Ammon's horn (tissue), 1 donor: ENCODE results near the gene CTSF.
"Not testable (repeated sequence)": the region's sequence is repeated elsewhere in the genome, so short reads cannot be mapped to it uniquely, and the experiment has no call there.

Experiments used
- DNase-seq: peaks from one replicate; pipeline ENCODE4 v3.0.0-alpha.2; 2016; ENCODE audit warnings: low spot score

The CTSF gene

DNA sequence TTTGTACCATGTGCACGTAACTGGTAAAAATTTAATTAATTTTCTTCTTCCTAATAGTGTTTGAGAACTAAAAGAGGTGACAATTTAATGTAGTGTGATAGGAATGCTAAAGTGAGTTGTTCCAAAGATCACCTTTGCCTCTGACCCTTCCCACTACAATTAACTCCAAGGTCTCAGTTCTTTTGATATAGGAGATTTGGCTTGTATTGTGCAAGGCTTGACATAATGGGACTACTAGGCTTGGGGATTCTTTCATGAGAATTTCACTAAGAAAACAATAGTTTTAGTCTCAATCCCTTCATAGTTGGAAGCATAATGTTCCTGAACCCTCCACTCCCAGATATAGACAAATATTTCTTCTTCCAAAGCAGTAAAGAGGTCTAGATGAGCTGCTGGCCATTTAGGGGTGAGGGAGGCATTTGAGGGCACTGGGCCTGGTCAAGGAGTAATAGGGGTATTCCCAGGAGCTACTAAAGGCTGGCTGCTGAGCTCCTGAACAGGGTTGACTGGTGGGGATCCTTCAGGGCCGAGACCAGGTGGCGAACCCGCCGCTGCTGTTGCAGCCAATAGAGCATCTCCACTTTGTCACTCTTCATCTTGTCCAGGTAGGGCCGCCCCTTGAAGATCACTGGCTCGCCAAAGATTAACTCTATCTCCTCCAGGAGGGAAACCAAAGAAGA is 21.7 kb upstream of the CTSF start:
- no peak for DNase-seq

DNA sequence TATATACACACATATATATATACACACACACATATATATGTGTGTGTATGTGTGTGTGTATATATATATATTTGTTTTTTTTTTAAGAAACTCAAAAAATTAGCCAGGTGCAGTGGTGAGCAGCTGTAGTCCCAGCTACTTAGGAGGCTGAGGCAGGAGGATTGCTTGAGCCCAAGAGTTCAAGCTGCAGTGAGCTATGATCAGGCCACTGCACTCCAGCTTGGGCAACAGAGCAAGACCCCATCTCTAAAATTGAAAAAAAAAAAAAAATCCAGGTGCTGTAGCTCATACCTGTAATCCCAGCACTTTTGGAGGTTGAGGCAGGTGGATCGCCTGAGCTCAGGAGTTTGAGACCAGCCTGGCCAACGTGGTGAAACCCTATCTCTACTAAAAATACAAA is 20.9 kb upstream of the CTSF start:
- DNase-seq: not testable (repeated sequence)

DNA sequence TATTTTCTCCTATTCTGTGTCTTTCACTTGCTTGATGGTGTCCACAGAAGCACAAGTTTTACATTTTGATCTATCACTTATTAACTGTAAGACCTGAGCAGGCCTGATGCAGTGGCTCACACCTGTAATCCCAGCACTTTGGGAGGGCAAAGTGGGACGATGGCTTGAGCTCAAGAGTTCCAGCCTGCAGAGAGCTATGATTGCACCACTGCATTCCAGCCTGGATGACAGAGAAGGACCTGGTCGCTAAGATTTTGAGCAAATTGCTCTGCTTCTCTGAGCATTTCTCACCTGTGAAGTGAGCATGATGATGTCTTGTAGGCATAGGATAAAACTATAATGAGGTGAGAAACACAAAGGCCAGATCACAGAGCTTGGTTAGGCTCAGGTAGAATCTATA is 17.7 kb upstream of the CTSF start:
- no peak for DNase-seq

DNA sequence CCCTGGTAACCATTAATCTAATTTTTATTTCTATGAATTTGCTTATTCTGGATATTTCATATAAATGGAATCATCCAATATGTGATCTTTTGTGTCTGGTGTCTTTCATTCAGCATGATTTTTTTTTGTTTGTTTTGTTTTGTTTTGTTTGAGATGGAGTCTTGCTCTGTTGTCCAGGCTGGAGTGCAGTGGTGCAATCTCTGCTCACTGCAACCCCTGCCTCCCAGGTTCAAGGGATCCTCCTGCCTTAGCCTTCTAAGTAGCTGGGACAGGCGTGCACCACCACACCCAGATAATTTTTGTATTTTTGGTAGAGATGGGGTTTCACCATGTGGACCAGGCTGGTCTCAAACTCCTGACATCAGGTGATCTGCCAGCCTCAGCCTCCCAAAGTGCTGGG is 17.0 kb upstream of the CTSF start:
- not testable (repeated sequence) for DNase-seq

DNA sequence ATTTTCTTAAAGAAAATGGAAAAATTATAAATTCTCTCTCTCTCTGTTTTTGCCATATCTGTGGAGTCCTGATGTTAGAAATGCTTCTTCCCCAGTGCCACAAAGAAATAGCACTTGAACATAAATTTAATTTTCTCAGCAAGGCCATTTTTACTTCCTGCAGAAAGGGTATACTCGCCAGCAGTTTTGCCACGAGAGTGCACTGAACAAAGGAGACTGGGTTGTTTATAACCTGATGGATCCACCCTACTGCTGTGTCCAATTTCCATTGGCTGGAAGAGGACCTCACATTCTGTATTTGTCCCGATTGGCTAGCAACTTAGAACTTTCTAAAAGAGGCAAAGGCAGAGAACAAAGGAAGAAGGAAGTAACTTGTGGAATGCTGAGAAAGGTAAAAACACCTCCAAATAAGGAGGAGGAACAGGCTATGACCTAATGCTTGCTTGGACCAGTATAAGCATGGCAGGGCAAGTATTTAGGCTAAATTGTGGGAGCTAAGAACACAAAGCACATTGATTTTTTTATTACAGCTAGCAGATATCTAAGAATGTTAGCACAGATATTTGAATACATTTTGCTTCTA is 14.2 kb upstream of the CTSF start:
- DNase-seq: not testable (repeated sequence)

DNA sequence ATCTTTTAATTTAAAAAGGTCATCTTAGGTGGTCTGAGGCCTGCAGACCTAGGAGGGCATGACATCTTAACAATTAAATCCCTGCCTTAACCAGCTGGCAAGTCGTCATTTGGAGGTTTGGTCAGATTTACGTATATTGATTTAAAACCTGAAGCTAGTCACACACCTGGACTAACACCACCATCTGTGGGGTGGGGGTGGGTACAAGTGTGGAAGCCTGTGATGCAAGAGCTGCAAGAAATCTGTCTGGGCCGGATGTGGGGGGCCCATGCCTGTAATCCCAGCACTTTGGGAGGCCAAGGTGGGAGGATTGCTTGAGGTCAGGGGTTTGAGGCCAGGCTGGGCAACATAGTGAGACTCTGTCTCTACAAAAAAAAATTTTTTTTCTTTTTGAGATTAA is 12.9 kb upstream of the CTSF start:
- no peak for DNase-seq

DNA sequence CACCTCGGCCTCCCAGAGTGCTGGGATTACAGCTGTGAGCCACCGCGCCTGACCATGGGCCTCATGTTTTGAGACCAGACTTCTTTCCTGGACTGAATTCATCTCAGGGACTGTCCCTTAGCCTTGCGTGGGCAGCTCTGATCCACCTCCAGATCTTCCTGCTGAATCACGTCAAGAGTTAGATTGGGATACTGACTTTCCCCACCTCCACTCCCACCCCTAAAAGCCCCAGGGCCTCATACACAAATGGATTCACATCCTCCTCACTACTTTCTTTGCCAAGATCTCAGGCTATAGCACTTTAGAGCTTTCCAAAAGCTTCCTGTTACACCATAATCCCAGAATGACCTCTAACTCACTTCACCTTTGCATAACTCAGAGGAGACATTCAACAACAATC is 12.4 kb upstream of the CTSF start:
- DNase-seq: no peak

DNA sequence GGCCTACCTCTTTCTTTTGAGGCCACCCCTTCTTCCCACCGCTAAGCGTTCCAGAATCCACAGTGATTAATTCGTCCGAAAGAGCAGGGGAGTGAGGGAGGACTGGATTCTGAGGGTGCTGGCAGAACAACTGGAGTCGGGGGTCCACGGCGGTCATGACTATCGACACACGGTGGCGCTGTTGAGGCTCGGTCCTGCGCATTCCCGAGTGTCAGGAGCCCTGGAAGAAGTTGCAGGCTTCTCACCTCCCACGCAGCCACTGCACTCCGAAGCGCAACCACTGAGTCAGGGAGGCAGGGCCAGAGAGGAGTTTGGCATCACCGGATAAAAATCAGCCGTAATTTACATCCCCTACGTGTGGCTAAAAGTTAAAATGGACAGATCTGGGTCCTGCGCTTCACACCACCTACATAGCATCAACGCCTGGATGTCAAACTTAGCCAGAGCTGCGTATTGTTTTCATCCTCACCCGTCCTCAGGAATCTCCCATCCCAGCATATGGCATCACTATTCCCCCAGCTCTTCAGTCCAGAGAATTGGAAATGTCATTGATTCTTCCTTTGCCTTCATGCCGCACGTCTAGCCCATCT is 10.7 kb upstream of the CTSF start:
- peak; percentile 82 for DNase-seq

DNA sequence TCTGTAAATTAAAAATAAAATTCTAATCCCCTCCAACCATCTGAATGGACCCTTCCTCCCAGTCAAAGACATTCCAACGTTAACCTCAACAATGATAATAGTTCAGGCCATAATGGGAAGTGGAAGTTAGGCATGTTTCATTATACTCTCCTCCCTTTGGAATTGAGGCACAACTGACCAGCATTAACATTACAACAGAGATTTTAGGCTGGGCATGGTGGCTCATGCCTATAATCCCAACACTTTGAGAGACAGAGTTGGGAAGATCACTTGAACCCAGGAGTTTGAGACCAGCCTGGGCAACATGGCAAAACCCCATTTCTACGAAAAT is 2.4 kb upstream of the CTSF start:
- no peak for DNase-seq

DNA sequence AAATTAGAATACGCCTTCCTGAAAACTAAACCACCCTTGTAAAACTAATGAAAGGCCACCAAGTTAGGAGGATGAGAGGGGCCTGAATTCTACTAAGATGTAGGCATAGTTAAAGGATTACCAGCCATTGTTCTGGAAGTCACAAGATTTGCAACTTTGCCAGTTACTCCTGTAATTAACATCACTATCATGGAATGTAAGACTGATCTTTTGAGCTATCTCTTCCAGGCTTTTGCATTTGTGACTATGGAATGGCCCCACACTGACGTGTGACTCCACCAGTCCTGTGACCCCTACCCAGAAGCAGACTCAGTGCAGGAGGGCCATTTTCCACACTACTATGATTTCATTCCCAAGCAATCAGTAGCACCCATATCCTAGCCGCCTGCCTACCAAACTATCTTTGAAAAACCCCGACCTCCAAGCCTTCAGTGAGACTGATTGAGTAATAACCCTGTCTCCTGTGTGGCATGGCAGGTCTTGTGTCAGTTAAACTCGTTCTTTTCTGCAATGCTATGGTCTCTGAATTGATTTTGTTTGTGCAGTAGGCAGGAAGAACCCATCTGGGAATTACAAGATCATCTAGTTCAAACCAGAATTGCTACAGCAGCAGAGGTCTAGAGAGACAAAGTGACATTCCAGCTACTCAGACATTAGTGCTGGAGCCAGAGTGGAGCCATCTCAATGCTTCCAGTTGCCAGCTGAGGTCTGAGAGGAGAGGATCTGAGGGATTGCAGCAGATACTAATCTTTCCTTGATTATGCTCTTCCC is 1.9 kb upstream of the CTSF start:
- DNase-seq: no peak

DNA sequence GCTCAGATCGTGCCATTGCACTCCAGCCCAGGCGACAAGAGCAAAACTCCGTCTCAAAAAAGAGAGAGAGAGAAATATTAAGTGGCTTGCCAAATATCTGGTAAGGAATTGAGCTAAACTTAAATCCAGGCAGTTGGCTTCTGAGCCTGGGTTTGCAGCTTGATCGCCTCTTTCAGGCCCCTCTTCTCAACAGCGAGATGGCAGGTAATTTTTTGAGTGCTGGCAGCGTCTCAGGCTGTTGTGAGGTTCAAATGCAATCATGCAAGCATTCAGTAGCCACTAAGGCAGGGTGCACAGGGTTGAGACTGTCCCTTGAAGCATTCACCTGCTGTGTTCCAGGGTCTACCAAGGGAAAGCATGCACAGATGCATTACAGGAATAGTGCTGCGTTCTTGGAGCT is 670 bp upstream of the CTSF start:
- no peak for DNase-seq

DNA sequence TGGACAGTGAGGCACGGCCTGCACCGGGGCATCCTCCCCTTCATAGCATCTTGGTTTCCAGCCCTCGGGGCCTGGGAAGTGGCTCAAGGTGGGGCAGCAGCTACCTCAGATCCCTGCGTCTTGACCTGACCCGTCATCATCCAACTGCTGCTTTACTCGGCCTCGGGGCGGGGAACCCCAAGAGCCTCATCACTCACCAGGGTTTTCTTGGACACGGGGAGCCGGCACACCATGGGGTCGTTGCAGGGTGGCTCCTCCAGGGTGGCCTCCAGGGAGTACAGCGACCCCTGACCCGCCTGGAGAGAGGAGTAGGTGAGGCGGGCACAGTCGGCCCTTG is 651 bp downstream of the CTSF start:
- no peak for DNase-seq

DNA sequence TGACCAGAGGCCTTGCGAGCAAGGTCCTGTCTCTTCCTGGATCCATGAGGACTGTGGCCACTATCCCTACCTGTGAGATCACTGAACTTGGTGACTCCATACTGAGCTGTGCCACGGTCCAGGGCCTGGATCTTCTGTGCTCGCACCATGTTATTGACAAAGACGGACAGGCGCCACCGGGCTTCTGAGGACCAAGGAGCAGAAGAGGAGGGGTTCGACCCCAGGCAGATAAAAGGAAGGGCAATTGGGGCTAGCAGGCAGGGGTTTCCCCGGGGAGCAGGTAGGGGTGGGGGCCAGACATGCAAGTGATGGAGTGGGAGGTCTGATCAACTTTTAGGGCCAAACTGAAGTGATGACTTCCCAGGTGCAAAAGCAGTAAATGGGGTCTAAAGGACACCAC is 2.2 kb downstream of the CTSF start:
- DNase-seq: no peak

DNA sequence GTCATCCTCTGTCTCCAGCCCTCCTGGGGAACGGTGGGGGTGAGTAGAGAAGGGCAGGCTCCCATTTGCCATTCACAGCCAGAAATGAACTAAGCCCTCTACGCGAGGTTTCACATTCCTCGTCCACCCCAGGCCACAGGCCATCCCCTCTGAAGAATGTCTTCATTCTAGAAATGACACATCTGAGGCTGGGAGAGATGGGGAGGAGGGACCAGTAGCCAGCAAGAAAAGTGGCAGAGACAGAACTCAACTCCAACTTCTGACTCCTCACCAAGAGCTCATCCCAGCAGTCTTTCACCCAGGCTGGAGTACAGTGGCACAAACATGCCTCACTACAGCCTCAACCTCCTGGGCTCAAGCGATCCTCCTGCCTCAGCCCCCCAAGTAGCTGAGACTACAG is 3.4 kb downstream of the CTSF start:
- no peak for DNase-seq

DNA sequence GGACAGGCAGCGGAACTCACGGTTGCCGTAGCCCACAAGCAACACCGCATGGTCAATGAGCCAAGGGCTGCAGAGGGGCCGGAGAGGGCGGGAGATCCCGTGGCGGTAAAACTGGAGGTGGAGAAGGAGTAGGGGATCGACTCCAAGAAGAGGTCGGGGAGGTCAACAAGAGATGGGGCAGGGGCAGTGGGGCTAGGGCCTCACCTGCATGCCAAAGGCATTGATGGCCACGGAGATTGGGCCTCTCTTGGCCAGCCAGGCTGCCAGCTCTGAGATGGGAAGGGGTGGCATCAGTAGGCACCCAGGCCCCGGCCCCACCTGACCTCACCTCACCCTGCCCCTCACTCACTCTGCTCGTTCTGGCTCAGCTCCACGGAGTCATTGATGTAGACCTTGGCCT is 3.9 kb downstream of the CTSF start:
- no peak for DNase-seq

DNA sequence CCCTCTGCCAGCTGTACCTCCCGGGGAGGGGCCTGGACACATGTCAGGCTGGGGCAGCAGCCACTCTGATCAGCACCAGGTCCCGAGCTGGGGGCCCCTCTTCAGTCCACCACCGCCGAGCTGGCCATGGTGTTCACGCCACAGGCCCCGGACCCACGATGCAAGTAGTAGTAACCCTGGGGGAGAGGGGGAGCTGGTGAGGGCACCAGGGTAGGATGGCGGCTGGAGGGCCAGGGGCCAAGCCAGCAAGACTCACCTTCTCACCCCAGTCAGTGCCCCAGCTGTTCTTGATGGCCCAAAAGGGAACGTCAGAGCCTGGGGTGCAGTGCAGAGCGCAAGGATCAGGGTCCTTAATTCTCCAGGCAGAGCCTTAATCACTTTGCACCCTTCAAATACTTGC is 4.6 kb downstream of the CTSF start:
- no peak for DNase-seq

DNA sequence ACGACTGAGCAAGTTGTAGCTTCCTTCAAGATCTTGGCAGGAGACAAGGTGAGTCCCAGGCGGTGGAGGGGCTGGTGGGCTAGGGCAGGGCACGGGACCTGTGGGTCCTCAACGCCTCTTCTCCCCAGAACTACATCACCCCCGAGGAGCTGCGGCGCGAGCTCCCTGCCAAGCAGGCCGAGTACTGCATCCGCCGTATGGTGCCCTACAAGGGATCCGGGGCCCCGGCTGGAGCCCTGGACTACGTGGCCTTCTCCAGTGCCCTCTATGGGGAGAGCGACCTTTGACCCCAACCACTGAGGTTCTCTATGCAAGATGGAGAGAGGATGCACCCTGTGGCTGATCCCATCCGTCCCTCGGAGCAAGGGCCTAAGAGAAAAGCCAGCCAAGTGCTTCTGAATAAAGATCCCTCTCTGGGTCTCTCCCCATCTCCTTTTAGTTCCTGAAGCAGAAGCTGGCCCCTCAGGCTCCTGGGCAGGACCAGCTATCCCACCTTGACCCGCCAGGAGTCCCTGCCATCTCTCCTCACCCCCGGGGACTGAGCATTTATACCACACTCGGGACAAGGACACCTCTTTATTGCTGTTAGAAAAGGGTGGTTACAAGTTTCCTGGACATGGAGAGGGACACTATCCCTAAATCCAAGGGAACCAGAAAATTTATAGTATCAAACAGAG is 5.4 kb downstream of the CTSF start:
- no peak for DNase-seq

DNA sequence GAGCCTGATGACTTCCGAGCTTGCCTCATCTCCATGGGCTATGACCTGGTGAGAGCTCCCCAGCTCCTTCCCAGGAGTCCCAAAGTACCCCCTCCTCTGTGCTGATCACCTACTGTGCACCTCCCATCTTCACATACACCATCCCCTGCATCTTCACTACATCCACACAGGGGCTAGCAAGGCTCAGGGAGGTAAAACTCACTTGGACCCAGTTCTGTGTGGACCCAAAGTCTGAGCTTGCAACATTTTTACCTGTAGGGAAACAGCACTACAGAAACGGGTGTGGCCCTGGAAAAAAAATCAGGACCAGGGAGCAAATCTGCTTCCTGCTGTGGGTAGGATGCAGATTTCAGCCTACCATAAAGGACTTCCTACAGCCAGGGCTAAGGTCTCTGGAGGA is 6.1 kb downstream of the CTSF start:
- DNase-seq: no peak

DNA sequence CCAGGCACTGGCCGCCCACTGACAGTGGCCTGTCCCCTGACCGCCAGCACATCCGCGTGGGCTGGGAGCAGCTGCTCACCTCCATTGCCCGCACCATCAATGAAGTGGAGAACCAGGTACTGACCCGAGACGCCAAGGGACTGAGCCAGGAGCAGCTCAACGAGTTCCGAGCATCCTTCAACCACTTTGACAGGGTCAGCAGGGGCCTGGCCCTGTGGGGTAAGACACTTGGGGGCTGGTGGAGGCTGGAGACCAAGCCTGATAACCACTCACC is 6.5 kb downstream of the CTSF start:
- DNase-seq: no peak

DNA sequence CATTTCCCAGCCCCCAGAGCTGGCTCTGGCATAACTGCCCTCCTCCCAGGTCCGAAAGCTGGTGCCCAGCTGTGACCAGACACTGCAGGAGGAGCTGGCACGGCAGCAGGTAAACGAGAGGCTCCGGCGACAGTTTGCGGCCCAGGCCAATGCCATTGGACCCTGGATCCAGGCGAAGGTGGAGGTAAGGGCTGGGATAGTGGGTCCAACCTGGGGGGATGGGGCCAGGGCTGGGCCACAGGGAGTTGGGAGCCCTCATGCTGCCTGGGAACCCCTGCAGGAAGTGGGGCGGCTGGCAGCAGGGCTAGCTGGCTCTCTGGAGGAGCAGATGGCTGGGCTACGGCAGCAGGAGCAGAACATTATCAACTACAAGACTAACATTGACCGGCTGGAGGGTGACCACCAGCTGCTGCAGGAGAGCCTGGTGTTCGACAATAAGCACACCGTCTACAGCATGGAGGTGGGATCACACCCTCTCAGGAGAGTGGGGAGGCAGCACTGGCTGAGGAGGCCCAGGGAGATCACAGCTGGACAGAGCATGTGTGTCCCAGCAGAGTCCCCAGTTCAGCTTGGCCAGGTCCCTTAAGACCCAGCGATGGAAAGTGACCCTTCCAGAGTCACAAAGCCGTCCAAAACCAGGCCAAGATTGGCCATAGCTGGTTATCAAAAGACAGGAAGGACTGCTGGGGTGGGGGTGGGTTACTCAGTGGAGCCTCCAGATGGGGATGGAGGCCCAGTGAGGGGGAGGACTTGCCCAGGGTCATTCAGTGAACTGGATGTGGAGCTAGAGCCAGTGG is 7.0 kb downstream of the CTSF start:
- no peak for DNase-seq

DNA sequence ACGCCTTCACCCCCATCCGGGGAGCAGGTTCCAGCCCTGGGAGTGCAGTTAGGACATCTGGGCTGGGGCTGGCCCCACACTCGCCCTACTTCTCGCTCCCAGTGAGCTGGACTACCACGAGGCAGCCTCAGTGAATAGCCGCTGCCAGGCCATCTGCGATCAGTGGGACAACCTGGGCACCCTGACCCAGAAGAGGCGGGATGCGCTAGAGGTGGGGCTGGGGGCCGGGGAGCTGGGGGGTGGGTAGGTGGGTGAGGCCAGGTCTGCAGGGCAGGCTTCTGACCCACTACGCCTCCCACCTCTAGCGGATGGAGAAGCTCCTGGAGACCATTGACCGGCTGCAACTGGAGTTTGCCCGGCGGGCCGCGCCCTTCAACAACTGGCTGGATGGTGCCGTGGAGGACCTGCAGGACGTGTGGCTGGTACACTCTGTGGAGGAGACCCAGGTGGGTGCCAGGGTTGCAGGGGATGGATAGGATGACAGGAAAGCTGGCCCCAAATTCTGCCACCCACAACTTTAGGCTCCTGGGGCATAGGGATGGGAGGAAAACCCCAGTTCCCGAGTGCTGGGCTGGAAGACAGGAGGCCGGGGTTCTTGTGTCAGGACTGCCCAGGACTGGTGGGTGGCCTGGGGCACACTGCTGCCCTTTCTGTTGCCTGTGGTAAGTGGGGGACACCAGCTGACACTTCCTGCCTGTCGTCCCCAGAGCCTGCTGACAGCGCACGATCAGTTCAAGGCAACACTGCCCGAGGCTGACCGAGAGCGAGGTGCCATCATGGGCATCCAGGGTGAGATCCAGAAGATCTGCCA is 8.3 kb downstream of the CTSF start:
- DNase-seq: no peak
